IPS-11a (cell line): ENCODE data around the gene MCTP1.

ENCODE experiments used
- H3K4me3 ChIP-seq: one replicate; pipeline ENCODE4 v1.5.1; 2013; ENCODE audit warnings: low read depth, low read length, control low read depth

Gene MCTP1

DNA sequence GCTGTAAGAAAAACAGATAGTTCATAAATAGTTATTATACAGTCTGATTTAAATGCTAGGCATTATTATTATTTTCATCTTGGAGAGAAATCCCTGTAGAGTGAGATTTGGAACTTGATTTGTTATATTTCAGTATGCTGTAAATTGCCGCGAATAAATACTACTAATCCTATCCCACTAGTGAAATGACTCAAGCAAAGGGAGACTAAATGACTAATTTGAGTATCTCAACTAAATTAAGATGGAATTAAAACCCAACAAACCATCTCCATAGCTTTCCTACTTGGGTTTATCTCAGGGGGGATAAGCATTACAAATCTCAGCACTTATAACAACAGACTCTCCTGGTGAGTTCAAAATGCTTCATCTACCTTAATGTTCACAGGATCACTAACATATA, 206.0 kb downstream of the MCTP1 start:
- no peak overlapping the region for H3K4me3 ChIP-seq

DNA sequence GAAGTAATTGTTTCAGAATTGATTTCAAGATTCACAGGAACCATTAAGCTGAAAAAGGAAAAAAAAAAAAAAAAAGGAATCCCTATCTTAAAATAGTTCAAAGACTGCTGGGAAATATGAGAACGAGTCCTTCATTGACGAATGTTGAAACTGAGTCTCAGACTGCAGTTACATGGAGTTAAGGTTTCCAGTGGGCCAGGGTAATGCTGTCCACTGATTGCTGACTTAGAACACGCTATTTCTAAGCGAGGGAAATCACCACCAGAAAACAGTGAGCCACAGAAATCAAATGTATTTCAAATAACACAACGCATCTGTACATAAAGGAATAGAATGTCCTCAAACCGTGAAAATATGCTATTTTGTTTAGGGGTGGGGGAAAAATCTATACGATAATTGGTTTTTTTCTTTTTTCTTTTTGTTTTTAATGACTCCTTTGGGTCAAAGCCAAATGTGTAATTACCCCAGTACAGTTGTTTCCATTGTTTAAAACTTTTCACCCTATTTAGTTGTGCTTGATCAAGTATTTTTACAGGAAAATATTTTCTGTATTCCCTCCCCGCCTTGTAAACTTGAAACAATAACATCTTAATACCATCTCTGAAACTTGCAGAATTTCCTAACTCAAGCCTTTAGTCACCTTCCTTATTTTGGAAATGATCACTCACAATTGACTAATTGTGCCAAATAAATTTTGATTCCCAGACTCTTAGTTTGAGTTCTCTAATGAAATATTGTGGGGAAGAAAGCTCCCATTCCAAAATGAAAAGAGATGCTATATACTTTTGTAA, 208.3 kb downstream of the MCTP1 start:
- no peak overlapping the region for H3K4me3 ChIP-seq

DNA sequence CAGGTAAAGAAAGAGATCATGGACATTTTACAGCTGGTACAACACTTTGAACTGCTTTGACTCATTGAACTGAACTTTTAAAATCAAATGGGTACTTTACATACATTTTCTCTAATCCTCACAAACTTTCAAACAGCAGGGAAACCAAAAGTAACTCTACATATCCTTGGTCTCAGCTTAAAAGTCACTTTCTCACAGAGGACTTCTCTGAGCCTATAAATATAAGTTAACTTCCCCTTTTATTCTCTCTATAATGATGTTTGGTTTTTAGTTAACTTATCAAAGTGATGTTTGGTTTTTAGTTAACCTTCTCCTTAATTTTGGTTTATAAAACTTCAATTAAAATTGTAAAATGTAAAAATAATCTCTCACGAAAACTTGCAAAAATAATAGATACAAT, 209.8 kb downstream of the MCTP1 start:
- H3K4me3 ChIP-seq = no peak overlapping the region

DNA sequence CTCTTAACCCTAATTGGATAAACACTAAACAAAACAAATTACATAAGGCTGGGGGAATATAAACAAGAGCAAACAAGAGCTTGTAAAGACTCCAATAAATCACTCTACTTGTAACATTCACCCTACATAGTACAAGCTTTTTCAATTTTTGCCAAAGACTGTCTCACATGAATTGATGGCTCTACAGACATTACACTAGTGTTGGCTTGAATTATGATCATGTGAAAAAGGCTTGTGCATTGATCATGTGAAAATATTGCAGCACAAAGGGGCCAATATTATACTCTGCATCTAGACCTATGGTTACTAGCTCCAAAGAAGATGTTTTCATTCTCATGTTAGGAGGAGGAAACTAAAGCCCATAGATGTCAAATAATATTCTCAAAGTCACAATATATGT, 212.6 kb downstream of the MCTP1 start:
- H3K4me3 ChIP-seq = no peak overlapping the region

DNA sequence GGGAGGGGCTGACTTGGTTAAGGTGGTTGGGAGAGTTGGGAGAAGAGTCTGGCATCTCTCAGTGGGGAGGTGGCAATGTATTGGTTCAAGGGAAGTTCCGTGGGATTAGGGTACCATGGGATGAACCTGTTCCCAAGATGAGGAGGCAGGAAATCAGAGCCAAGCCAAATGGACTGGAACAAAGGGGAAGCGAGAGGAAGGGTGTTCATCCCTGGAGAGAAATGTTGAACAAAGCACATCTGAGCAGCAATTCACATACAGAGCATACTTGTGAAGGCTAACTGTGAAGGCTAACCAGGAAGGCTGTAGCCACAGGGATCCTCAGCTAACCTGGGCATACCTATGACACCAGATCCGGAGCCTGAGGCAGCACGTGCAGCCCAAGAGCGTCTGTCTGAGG, 214.0 kb downstream of the MCTP1 start:
- H3K4me3 ChIP-seq = no peak overlapping the region

DNA sequence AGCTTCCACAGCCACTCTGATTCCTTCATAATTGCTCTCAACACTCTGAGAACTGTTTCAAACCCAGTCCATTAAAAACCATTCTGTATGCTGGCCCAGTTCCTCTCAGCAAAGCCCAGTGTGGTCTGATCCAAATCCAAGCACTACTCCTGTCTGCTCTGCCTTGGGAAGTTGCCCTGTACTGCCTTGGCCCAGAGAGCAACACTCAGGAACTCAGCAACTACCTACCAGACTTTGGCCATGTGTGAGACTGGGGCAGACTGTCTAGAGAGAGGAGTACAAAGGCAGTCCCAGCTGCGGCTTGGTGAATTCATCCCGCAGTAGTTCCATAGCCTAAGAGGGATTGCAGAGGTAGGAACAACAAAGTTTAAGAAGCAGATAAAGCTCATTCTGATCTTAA, 214.4 kb downstream of the MCTP1 start:
- no peak overlapping the region for H3K4me3 ChIP-seq

DNA sequence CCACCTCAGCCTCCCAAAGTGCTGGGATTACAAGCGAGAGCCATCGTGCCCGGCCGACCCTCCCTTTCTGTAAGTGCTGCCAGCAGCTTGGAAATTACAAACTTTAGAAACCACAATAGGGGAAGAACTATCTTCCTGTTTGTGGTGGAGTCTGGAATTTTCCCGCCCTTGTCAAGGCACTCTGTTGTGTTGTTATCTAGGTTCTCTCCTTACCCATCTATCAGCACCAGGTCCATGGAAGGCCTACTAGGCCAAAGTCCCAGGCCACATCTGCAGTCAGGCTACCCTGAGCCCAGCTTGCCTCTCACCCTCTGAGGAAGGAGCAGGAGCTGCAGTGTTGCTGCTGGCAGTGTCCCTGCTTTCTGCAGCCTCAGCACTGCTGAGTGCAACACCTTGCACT, 214.9 kb downstream of the MCTP1 start:
- no peak overlapping the region for H3K4me3 ChIP-seq

DNA sequence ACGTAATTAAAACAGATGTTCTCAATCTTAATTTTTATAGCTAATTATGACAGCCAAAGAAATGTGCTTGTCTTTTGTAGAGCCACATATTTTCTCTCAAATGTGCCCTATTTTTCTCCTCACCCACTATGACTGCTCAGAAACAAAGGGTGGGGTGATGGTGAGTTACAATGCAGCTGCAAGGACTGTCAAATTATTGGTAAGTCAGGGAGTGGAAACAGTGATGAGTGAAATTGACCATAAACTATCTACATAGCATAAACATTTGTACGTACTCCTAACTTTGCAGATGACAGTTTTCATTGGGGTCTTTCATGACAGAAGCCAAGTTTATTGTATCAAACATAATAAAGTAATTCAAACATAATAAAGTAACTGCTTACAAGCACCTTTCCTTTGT, 215.9 kb downstream of the MCTP1 start:
- no peak overlapping the region for H3K4me3 ChIP-seq

DNA sequence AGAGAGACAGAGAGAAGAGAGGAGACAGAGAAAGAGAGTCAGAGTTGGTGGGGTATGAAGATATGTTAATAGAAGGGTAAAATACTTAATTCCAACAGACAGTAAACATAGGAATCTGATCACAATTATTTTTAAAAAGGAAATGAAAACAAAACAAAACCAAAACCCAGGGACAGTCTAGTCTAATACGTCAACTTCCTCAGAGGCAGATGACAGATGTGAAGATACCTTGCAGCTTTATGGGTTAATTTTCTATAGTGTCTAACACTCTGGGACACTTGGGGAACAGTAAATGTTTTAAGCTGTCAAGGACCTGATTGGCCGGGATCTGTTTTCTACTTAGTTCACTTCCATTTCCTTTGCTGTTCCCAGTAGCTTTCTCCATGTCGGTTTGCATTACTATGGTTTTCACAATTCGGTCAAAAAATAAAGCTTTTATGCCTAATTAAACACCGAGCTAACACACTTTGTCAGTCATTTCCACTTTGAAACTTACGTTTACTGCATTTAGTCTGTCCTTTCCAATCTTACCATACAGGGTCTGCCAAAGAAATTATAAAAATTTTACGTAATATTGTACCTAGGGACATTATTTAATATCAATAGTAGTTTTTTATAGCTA, 216.5 kb downstream of the MCTP1 start:
- no peak overlapping the region for H3K4me3 ChIP-seq

DNA sequence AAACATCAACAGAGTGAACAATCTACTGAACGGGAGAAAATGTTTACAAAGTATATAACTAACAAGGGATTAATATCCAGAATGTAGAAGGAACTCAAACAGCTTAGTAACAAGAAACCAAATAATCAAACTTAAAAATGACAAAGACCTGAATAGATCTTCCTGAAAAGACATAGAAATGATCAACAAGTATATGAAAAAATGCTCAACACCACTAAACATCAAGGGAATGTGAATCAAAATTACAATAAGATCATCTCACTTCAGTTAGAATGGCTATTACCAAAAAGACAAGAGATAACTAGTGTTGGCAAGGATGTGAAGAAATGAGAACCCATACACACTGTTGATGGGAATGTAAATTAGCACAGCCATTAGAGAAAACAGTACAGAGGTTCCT, 218.8 kb downstream of the MCTP1 start:
- H3K4me3 ChIP-seq = no peak overlapping the region

DNA sequence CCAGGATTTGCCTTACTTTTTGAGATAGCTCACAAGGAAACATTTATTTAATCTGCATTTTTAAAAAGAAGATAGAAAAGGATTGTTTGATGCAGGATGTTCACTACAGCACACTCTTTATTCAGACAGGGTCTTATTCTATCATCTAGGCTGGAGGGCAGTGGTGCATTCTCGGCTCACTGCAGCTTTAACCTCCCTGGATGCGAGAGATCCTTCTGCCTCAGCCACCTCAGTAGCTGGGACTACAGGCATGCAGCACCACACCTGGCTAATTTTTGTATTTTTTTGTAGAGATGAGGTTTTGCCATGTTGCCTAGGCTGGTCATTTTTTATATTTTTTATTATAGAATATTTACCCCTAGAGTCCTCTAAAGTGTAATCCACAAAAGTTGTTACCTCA, 221.4 kb downstream of the MCTP1 start:
- no peak overlapping the region for H3K4me3 ChIP-seq

DNA sequence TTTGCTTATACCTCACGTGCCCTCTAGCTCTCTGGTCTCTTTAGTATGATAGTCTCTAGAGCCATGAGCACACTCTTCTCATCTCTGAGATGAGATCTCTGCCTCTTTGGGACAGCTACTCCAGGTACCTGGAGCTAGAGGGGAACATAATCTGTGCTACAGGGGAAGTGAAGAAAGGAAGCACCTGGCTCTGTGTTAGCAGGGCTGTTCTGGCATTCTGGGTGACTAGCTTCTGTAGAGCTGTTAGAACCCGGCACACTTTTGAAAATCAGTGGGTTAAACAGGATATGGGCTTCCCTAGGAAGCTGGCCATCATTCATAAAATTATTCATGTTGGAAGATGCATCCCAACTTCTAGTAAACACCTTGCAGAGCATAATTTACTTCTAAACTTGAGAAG, 224.8 kb downstream of the MCTP1 start:
- no peak overlapping the region for H3K4me3 ChIP-seq

DNA sequence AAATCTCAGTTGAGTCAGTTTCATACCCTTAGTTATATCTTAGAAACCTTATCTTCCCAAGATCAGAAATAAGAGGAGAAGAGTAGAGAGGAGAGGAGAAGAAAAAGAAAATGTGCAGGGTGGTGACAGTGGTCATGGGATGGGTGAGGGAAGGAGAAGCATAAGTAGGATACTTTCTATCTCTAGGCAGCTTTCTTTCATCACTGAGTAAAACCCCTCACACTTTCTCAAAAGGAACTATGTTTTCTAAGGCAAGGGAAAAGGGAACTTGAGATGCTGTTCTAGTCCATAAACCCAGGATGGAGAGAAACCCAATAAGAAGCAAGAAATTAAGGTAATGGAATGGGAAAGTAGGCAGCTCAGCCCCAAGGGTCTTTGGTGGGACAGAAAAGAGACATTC, 225.3 kb downstream of the MCTP1 start:
- H3K4me3 ChIP-seq = no peak overlapping the region

DNA sequence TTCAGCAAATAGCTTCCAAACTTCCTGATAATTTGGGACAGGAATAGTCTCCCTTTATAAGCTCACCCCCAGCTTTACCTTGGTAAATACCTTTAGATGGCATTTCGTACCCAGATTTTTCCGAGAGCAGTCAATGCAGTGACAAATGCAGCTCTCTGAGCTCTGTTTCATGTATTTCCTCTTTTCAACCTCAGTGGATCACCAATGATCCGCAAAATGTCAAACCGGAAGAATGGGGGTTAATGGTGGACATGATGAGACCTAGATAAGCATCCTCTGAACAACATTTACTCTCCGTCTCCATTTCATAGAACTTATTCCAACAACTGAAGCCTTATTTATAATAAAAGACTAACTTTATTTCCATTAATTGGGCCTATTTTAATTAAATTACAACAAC, 227.3 kb downstream of the MCTP1 start:
- H3K4me3 ChIP-seq = no peak overlapping the region

DNA sequence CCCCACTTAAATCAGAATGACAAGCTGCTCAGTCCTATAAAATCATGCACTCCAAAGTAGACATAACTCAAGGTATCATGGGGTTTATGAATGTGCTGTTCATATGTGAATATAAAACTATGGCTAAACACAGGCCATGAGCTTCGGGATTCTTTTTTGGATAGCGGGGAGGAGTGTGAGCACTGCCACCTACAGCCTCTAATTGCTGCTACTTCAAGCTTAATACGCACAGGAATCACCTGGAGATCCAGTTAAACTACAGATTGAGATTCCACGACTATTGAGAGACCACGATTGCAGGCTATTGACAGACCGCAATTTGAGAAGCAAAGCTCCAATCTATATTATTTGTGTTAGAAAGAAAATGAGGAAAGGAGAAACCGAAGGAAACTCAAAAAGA, 231.6 kb downstream of the MCTP1 start:
- H3K4me3 ChIP-seq = no peak overlapping the region

DNA sequence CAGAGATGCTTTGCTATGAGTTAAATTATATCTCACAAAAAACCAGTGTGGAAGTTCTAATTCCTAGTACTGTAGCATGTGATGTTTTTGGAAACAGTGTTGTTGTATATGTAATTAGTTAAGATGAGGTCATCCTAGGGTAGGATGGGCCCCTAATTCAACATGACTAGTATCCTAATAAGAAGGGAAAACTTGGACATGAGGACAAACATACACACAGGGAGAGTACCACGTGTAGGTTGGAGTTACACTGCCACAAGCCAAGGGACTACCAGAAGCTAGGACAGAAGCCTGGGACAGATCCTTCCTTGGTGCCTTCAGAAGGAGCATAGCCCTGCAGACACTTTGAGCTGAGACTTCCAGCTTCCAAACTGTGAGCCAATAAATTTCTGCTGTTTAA, 234.2 kb downstream of the MCTP1 start:
- H3K4me3 ChIP-seq = no peak overlapping the region

DNA sequence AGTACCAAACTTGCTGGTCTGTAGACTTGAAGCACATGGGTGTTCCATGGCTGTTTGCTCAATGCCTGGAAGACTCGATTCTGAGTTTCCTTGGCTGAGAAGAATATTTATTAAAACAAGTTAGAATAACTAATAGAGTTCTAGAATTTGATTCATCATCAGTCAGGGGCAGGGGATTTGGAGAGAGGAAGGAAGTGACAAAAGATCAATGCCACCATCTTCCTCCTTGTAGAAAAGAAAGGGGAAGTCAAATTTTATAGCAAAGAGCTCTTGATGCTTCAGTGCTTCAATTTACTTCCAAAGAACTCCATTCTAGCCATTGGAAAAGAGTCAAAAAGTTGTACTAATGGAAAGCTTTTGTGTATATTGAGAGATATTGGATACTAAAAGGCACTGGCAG, 236.3 kb downstream of the MCTP1 start:
- no peak overlapping the region for H3K4me3 ChIP-seq

DNA sequence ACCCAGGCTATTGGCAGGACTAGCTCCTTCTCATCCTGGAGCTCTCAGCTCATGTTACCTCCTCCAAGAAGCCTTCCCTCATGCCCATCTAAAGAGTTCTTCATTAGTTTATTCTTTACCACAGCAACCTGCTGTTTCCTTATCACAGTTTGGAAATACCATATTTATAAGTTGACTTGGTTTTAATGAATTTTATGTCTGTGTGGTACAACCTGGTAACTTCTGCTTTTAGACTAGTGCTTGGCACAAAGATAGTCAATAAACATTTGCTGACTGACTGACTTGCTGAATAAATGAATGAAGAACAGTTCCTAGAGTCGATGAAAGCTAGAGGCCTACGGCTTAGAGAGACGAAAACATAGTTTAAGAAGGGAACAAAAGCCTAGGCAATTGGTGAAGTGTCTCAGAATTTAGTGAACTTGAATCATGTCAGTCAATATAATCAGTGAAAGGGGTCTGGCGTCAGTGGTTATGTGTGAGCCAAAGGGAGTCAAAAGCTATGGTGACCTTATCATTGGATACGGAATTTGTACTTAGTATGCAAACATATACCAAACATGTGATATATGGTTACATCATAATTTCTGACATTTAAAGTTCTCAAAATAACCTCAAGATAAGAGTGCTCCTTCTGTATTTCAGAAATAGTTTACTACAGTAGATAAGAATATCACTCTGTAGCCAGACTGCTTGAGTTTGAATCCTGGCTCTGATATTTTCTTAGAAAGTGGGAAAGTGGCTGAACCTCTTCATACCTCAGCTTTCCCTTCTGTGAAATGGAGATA, 239.5 kb downstream of the MCTP1 start:
- H3K4me3 ChIP-seq = no peak overlapping the region

DNA sequence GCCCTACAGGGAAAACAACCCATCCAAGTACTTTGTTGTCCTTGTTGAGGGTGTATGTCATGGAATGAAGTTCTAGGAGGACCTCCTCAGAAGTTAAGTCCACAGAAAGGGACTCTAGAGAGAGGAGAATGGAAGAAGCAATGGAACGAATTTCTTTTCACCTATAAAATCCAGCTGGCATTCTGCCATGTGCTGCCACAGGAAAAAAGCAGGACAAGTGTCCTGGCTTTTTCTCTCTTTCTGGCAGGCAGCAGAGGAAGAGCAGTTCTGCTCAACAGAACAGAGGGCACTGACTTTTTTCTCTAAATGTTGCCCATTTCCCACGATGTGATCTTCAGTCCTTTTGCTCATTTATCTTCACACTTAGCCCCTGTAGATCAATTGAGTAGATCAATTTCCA, 240.8 kb downstream of the MCTP1 start:
- no peak overlapping the region for H3K4me3 ChIP-seq

DNA sequence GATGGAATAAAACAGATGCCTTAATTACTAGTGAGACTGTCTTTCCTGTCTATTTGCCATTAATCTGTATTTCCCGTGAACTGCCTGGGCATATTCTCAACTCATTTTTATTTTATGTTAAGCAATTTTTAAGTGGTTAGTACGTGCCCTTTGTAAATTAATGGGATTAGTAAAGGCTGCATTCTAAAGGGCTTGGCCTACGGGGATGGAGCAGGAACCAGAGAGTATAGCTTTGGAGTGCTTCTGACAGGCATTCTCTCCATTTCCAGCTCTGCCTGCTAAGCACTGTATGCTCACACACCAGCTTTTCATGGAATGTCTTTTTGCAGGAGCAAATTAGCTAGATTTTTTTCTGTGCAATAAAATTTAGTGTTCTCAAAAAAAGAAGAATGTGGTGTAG, 241.2 kb downstream of the MCTP1 start:
- H3K4me3 ChIP-seq = no peak overlapping the region

DNA sequence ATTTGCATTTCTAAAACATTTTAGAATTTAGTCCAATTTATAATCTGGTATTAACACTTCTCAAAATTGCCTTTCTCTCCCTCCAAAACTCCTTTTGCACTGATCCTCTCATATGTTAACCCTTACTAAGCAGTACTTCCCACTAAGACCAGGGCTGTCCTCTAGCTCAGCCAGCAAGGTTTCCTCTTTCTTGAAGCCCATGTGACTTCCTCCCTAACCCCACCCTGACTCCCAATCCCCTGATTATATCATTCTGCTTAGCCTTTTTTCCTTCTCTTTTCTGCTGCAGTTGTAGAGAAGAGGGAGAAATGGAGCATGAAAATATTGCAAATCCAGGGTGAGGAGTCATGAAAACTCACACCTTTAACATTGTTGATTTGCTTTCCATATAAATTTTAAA, 241.7 kb downstream of the MCTP1 start:
- H3K4me3 ChIP-seq = no peak overlapping the region

DNA sequence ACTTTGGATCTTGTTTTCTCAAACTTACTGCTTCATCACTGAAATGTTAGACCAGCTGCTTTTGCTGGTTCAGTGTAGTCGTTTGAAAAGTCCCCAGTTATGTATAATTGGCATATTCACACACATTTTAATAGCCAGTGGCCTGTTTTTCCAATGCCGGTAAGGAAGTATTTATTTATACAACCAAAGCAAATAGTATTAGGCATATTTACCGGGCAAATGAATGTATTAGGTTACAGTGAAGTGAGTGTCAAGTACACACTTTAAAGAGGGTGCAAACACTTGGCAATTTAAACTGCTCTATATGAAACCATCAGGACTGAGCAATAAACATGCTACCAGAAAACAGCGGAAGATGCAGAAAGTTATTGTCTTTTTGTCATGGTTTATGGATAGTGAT, 242.9 kb downstream of the MCTP1 start:
- no peak overlapping the region for H3K4me3 ChIP-seq
